HFFc6 (cell line): ENCODE results near the gene JAKMIP2. TPM values are rescaled to one million over a fixed set of nuclear protein-coding genes. Genes with fewer than 3 reads are reported as not detected.

Experiments
- DNase-seq: peaks from one replicate; pipeline ENCODE4 v3.0.0-alpha.2; 2018
- H3K27ac Mint-ChIP-seq: 2 replicates; pipeline ENCODE4 v1.8.0; 2020; ENCODE audit warnings: mild to moderate bottlenecking, mixed read lengths
- H3K27me3 Mint-ChIP-seq: 2 replicates; pipeline ENCODE4 v1.8.0; 2021; ENCODE audit warnings: mild to moderate bottlenecking, moderate library complexity, mixed read lengths; ENCODE audit not compliant: insufficient read depth
- H3K36me3 Mint-ChIP-seq: 2 replicates; pipeline ENCODE4 v1.8.0; 2021; ENCODE audit warnings: low read depth, mixed read lengths
- H3K4me1 Mint-ChIP-seq: 2 replicates; pipeline ENCODE4 v1.8.0; 2020; ENCODE audit warnings: low read depth, mixed read lengths
- H3K4me3 Mint-ChIP-seq: 2 replicates; pipeline ENCODE4 v1.8.0; 2020; ENCODE audit warnings: mild to moderate bottlenecking, moderate library complexity, mixed read lengths
- H3K9me3 Mint-ChIP-seq: 2 replicates; pipeline ENCODE4 v1.8.0; 2020; ENCODE audit warnings: mild to moderate bottlenecking, mixed read lengths
- CTCF ChIP-seq: fragments of 200-600 bp; sonication (generic); IDR thresholded peaks from 2 replicates; pipeline ENCODE4 v1.5.0; 2021; ENCODE audit warnings: antibody characterized with exemption, mild to moderate bottlenecking
- total RNA-seq, 6 experiments: library from RNA; stranded (reverse); fragmentation: NEBNext Ultra II Directional; extraction: Animal tissue kit (Norgen Biotek cat#: 25700); gene quantifications; 2 replicates in 1 of 6; 3 replicates in 5 of 6; pipeline ENCODE4 v1.2.3, GENCODE V29; 2021

JAKMIP2 gene
- total RNA-seq, 6 experiments from 2014 or later = not detected

- Mint-ChIP-seq H3K9me3 (peaks cover 15% of the 10 kb centered on the region; the same call in 1 of the 2 replicates), H3K4me1 (no peaks in the 10 kb centered on the region), H3K27me3 (no peaks in the 10 kb centered on the region; the same call in 1 of the 2 replicates), H3K36me3 (no peaks in the 10 kb centered on the region), H3K4me3 (no peak overlapping the region), H3K27ac (no peak overlapping the region)
- DNase-seq = no peak
- TF ChIP-seq CTCF = no peak
Observed at GRCh38 chr5:147786142-147786541, 3.6 kb upstream of the JAKMIP2 start.

- TF ChIP-seq CTCF = no peak
- no peaks in the 10 kb centered on the region for H3K4me1 Mint-ChIP-seq
- H3K27ac Mint-ChIP-seq = no peak overlapping the region
- no peaks in the 10 kb centered on the region for H3K36me3 Mint-ChIP-seq
- no peak for DNase-seq
- no peaks in the 10 kb centered on the region; the same call in none of the 2 replicates for H3K27me3 Mint-ChIP-seq
- peaks cover 9% of the 10 kb centered on the region; the same call in 1 of the 2 replicates for H3K9me3 Mint-ChIP-seq
- no peak overlapping the region for H3K4me3 Mint-ChIP-seq
Observed at GRCh38 chr5:147784146-147784987, 1.8 kb upstream of the JAKMIP2 start.

- DNase-seq = no peak
- no peak overlapping the region for H3K4me3 Mint-ChIP-seq
- no peaks in the 10 kb centered on the region; the same call in none of the 2 replicates for H3K27me3 Mint-ChIP-seq
- H3K27ac Mint-ChIP-seq = no peak overlapping the region
- TF ChIP-seq CTCF = no peak
- no peaks in the 10 kb centered on the region for H3K36me3 Mint-ChIP-seq
- H3K4me1 Mint-ChIP-seq = no peaks in the 10 kb centered on the region
- peaks cover 5% of the 10 kb centered on the region for H3K9me3 Mint-ChIP-seq
Observed at GRCh38 chr5:147780924-147781573, 1.5 kb downstream of the JAKMIP2 start.

- DNase-seq = no peak
- Mint-ChIP-seq H3K4me1 (no peaks in the 10 kb centered on the region), H3K27ac (no peak overlapping the region), H3K9me3 (peaks cover 9% of the 10 kb centered on the region), H3K4me3 (no peak overlapping the region), H3K27me3 (no peaks in the 10 kb centered on the region; the same call in none of the 2 replicates), H3K36me3 (no peaks in the 10 kb centered on the region)
- no peak for TF ChIP-seq CTCF
Observed at GRCh38 chr5:147779694-147780093, 2.8 kb downstream of the JAKMIP2 start.

GRCh38 chr5:147776989-147777388, 5.5 kb downstream of the JAKMIP2 start:
- peaks cover 9% of the 10 kb centered on the region for H3K9me3 Mint-ChIP-seq
- H3K4me1 Mint-ChIP-seq = no peaks in the 10 kb centered on the region
- no peak overlapping the region for H3K4me3 Mint-ChIP-seq
- H3K36me3 Mint-ChIP-seq = no peaks in the 10 kb centered on the region
- no peak for TF ChIP-seq CTCF
- H3K27ac Mint-ChIP-seq = no peak overlapping the region
- DNase-seq = no peak
- no peaks in the 10 kb centered on the region; the same call in none of the 2 replicates for H3K27me3 Mint-ChIP-seq
